CD4-positive, alpha-beta T cell treated with Interleukin-12 subunit alpha and Interleukin-12 subunit beta, for 1 hour (primary cell): ENCODE measurements around the gene MMP17.
A peak's percentile ranks its signal among the peaks of the same experiment; 100 is the strongest.

Source experiments
- DNase-seq: peaks from one replicate; pipeline ENCODE4 v3.0.0-alpha.2; 2020

Gene MMP17

DNA sequence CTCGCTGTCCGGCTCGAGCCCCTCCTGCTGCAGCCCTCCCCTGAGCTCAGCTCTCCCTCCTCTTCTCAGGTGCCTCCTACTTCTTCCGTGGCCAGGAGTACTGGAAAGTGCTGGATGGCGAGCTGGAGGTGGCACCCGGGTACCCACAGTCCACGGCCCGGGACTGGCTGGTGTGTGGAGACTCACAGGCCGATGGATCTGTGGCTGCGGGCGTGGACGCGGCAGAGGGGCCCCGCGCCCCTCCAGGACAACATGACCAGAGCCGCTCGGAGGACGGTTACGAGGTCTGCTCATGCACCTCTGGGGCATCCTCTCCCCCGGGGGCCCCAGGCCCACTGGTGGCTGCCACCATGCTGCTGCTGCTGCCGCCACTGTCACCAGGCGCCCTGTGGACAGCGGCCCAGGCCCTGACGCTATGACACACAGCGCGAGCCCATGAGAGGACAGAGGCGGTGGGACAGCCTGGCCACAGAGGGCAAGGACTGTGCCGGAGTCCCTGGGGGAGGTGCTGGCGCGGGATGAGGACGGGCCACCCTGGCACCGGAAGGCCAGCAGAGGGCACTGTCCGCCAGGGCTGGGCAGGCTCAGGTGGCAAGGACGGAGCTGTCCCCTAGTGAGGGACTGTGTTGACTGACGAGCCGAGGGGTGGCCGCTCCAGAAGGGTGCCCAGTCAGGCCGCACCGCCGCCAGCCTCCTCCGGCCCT, 22.8 kb downstream of the MMP17 start:
- peak; percentile 40 for DNase-seq

DNA sequence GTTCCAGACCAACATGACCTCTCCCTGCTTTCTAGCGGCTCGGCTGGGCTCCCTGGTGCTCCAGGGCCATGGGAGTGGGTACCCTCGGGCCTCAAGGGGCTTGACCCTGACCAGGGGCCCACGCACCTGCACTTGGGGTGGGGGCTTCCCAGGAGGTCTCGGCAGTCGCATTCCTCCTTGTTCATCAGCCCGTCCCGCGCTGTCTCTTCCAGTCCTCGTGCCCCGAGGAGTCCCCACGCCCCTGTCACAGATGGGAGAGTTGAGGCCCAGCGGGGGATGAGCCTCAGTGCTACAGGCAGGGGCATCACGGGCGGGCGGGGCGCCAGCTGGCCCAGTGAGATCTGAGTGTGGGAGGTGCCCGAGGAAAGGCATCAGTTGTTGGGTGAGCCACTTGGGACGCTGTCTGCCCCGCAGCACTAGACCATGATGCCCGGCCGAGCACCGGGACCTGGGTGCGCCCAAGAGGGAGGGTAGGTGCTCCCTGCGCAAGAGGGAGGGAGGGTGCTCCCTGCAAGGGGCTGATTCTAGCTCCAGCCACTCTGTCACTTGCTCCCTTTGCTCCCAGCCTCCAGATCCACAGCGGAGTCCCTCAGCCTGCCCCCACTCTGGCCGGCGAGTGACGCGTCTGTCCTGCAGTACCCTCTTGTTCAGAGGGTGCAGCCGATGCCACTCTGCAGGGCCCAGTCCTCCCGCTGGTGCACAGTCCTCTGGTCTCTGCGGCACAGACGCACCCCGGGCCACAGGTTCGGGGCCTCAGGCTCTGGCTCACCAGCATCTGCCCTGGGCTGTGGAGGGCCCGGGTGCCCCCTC, 23.8 kb downstream of the MMP17 start:
- no peak for DNase-seq

GRCh38 chr12:131852551-131853299, 24.5 kb downstream of the MMP17 start:
- DNase-seq, result no peak

GRCh38 chr12:131853832-131854797, 25.9 kb downstream of the MMP17 start:
- no peak for DNase-seq

DNA sequence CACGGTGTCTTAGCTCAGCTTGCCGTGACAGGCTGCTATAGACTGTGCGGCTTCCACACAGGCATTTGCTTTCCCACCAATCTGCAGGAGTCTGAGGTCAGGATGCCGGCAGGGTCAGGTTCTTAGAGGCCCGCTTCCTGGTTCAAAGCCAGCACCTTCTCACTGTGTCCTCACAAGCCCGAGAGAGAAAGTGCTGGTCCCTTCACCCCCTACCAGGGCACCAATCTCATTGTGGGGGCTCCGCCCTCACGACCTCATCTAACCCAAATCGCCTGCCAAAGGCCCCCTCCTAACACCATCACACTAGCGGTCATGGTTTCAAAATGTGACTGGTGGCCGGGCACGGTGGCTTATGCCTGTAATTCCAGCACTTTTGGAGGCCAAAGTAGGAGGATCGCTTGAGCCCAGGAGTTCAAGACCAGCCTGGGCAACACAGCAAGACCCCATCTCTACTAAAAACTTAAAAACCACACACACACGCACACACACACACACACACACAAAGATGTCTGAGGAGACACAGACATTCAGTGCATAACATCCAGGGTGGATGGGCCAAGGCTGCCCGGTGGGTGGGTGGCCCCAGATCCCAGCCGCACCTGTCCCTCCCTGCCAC, 26.8 kb downstream of the MMP17 start:
- DNase-seq, result no peak

DNA sequence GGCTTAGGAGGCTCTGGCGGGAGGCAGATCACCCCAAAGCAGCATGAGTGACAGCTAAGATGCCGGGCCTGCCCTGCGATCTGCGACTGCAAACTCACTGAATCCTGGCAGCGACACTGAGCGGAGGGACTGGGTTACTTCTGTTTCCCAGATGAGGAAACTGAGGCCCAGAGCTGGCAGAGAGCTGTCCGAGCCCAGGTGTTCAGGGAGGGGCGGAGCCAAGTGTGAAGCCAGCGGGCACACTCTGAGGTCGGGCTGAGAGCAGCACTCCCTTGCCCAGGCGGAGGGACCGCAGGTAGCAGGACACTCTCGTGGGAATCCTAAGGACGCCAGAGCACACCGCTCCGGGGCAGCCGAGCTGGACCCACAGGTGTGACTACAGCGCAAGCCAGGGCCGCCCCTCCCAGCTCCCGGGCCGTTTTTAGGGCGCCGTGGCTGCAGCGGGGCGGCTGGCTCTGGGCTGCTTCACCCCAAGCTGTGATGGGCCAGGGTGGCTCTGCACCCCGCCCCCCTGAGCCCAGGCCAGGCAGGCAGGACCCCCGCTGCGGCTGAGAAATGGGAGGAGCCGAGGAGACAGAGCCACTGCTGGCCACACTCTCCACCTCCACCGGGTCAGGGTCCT, 27.4 kb downstream of the MMP17 start:
- DNase-seq, result no peak

DNA sequence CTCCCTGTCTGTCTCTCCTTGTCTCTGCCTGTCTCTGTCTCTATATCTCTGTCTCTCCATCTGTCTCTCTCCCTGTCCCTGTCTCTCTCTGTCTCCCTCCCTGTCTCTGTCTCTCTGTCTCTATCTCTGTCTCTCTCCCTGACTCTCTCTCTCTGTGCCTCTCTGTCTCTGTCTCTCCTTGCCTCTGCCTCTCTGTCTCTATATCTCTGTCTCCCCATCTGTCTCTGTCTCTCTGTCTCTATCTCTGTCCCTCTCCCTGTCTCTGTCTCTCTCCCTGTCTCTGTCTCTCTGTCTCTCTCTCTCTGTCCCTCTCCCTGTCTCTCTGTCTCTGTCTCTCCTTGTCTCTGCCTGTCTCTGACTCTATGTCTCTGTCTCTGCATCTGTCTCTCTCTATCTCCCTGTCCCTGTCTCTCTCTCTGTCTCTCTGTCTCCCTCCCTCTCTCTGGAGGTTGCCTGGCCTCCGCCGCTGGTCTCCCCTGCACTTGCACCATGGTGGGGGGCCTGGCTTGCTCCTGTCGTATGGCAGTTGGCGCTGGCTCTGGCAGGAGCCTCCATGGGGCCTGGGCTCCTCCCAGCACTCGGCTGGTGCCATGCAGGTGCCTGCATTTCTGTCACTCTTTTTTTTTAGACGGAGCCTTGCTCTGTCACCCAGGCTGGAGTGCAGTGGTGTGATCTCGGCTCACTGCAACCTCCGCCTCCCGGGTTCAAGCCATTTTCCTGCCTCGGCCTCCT, 28.3 kb downstream of the MMP17 start:
- no peak for DNase-seq

- DNase-seq, result no peak
These were observed 30.0 kb downstream of the MMP17 start for GRCh38 chr12:131857908-131858850.

GRCh38 chr12:131860472-131861260, 32.5 kb downstream of the MMP17 start:
- peak; percentile 27 for DNase-seq

DNA sequence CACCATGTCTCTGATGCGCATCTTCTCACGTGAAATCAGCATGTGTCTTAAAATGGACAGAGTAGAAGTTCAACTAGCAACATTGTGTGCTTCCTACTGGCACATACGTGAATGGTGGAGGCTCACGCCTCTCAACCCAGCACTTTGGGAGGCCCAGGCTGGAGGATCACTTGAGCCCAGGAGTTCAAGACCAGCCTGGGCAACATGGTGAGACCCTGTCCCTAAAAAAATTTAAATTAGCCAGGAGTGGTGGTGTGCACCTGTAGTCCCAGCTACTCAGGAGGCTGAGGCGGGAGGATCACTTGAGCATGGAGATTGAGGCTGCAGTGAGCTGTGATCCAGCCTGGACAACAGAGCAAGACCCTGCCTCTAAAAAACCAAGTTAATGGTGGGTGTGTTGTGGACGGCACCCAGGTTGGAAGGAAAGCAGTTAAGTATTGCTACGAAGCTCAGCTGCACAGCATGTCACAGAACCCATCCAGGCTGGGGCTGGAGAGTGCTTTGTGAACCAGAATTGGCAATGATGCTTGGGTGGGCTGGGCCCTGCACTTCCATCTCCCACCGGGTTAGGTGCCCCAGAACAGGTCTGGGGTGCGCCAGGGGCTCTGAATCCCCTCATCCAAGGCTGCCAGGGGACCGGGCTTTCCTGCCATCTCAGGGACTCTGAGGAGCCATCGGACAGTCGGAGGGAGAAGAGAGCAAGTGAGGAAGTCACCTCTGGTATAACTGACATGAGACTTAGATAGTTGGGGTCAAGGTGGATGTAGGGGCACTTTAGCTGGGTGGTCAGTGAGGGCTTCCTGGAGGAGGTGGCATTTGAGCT, 33.3 kb downstream of the MMP17 start:
- no peak for DNase-seq

DNA sequence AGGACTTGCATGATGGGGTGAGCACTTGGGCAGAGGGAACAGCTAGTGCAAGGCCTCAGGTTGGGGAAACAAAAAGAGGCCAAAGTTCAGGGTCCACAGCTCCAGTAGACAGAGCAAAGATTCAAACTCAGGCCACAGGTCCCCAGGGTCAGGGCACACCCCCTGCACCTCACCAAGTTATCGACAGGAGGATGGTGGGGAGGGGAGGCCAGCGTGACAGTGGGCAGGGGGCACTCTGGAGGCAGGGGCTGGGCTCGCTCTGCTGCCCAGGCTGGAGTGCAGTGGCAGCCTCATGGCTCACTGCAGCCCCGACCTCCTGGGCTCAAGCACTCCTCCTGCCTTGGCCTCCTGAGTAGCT, 33.9 kb downstream of the MMP17 start:
- no peak for DNase-seq

- no peak for DNase-seq
These were observed 34.4 kb downstream of the MMP17 start for GRCh38 chr12:131862600-131862993.

DNA sequence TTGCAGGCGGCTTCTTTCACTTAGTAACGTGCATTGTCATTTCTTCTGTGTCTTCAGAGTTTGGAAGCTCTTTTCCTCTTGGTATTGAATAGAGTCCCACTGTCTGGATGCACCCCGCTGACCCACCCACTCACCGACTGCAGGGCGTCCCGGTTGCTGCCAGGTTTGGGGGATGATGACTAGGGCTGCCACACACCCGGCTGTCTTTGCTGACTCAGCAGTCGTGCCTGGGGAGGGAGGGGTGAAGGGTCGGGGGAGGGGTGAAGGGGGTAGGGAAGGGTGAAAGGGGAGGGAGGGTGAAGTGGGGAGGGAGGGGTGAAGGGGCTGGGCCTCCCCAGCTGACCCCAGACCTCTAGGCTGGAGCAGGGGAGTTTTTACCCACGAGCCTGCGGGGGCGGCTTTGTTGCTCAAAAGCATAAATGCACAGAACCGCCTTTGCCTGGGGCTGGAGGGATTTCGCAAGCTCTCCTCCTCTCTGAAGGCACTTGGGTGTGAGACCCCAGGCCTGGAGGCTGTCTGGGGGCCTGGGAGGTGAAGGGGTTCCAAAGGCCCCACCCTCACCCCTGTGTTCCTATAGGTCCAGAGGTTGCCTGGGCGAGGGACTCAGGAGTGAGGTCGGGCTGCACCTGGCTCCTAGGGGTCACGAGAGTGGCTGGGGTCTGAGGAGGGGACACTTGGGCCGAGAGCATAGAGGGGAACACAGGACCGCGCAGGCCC, 35.0 kb downstream of the MMP17 start:
- DNase-seq, result no peak

DNA sequence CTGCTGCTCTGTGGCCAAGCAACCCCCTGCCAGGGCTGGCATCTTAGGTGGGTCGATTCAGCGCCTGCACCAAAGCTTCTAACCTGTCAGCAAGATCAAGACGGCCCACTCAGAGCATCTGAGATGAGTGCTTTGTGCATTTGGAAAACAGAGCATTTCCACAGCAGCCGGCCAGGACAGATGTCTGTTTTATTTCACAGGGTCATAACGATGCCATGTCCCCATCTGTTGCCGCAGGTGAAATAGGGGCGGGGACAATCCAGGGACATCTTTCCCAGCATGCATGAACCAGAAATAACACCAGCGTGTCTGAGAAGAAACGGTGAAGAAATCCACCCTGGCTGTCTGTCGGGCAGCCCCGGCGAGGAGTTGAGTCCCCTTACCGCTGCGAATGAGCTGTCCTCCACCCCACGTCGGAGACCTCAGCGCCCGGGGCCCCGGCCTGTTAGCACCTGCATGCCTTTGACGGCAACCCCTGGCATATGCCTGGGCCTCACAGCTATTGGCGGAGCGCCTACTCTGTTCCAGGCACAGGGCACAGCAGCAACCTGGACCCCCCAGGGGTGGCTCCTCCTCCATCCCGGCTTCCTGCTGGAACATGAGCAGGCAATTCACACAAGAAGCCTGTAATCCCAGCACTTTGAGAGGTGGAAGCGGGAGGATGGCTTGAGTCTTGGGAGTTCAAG, 35.7 kb downstream of the MMP17 start:
- no peak for DNase-seq

DNA sequence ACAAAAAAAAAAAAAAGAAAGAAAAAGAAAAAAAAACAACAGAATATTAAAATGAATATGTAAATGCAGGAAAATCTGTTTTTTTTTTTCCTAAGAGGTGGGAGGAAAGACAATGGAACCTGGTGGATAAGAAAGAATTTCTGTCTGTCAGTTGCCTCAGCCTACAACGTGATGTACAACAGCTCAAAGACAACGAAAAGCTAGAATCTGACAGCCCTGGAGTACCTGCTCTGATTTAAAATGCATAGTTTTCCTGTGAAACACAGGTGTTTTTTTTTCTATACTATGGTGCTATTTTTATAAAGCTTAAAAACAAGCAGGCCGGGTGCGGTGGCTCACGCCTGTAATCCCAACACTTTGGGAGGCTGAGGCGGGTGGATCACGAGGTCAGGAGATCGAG, 36.3 kb downstream of the MMP17 start:
- no peak for DNase-seq

DNA sequence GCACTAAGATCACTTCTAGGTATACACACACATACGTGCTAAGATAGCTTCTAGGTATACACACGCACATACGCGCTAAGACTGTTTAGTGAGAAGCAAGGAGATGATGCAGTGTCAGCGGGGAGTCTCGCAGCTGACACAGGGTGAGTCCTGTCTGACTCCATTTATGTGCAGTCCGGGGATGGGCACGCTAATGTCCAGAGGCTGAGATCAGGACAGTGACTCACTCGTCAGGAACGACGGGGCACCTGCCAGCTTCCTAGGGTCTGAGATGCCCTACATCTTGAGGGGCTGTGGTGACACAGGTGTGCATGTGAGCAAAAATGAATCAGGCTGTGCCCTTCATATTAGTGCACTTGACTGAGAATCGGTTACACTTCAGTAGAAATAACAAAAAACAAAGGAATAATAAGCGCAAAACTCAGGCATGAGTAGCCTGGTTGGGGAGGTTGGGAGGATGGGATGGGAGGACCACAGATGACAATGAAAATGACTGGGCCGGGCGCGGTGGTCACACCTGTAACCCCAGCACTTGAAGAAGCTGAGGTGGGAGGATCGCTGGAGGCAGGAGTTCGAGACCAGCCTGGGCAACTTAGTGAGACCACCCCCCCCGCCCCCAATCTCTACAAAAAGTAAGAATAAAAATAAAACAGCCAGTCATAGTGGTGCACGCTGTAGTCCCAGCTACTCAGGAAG, 37.1 kb downstream of the MMP17 start:
- no peak for DNase-seq
